CD14-positive monocyte (primary cell): Measurements from ENCODE around the gene GPHA2. TPM values are rescaled to one million over a fixed set of nuclear protein-coding genes. Genes with fewer than 3 reads are reported as not detected.

Experiments
- DNase-seq, 3 donors: peaks; one replicate each; pipeline ENCODE4 v3.0.0-alpha.2; 2011 to 2022
- H2AFZ ChIP-seq: 2 replicates; pipeline ENCODE4 v1.6.0; 2012; ENCODE audit warnings: mild to moderate bottlenecking, low read depth, low read length, inconsistent platforms; ENCODE audit not compliant: insufficient read depth, poor library complexity, severe bottlenecking
- H3K27ac ChIP-seq, 2 donors: 1 replicate in 1 of 2; 2 replicates in 1 of 2; pipeline ENCODE4 v1.5.1; 2012 to 2013; ENCODE audit warnings: low read length in 2 of 2, control low read depth in 1 of 2, inconsistent platforms in 1 of 2, low read depth in 1 of 2, mild to moderate bottlenecking in 1 of 2
- H3K27me3 ChIP-seq, 2 donors: one replicate each; pipeline versions ENCODE4 v1.6.0 to v1.6.1; 2011 to 2013; ENCODE audit warnings: low read length in 2 of 2; ENCODE audit not compliant: control insufficient read depth in 2 of 2, insufficient read depth in 2 of 2
- H3K36me3 ChIP-seq, 2 donors: replicated peaks in 1 of 2; 1 replicate in 1 of 2; 2 replicates in 1 of 2; pipeline versions ENCODE4 v1.5.1 to v1.6.1; 2012 to 2013; ENCODE audit warnings: low read length in 2 of 2, control low read depth in 1 of 2, inconsistent platforms in 1 of 2, mild to moderate bottlenecking in 1 of 2; ENCODE audit not compliant: insufficient read depth in 2 of 2, control insufficient read depth in 1 of 2
- H3K4me1 ChIP-seq, 2 donors: 1 replicate in 1 of 2; 2 replicates in 1 of 2; pipeline versions ENCODE4 v1.5.1 to v1.6.1; 2012 to 2013; ENCODE audit warnings: low read length in 2 of 2, control low read depth in 1 of 2, inconsistent platforms in 1 of 2, mild to moderate bottlenecking in 1 of 2, moderate library complexity in 1 of 2; ENCODE audit not compliant: insufficient read depth in 2 of 2, control insufficient read depth in 1 of 2
- H3K4me2 ChIP-seq: replicated peaks from 2 replicates; pipeline ENCODE3; 2012; ENCODE audit warnings: low read length, moderate library complexity, mild to moderate bottlenecking; ENCODE audit not compliant: poor library complexity, severe bottlenecking; ENCODE audit errors: extremely low read depth
- H3K4me3 ChIP-seq, 3 experiments: fragments of 200-600 bp in 1 of 3; sonication (generic) in 1 of 3; replicated peaks in 1 of 3; 1 replicate in 2 of 3; 2 replicates in 1 of 3; pipeline ENCODE4 v1.5.1; 2011 to 2013; ENCODE audit warnings: low read length in 3 of 3, mild to moderate bottlenecking in 3 of 3, control low read depth in 2 of 3, low read depth in 2 of 3, inconsistent platforms in 1 of 3, moderate library complexity in 1 of 3
- H3K79me2 ChIP-seq: 2 replicates; pipeline ENCODE4 v1.6.0; 2012; ENCODE audit warnings: mild to moderate bottlenecking, control low read depth, inconsistent platforms, low read length, moderate library complexity; ENCODE audit not compliant: insufficient read depth
- H3K9ac ChIP-seq: 2 replicates; pipeline ENCODE4 v1.6.0; 2017; ENCODE audit warnings: low read length, mild to moderate bottlenecking; ENCODE audit not compliant: insufficient read depth, poor library complexity, severe bottlenecking
- H3K9me3 ChIP-seq, 2 donors: replicated peaks in 1 of 2; 1 replicate in 1 of 2; 2 replicates in 1 of 2; pipeline versions ENCODE4 v1.5.1 to v1.6.1; 2012 to 2013; ENCODE audit warnings: low read length in 2 of 2, control low read depth in 1 of 2; ENCODE audit not compliant: control insufficient read depth in 1 of 2, insufficient read depth in 1 of 2
- H4K20me1 ChIP-seq: 2 replicates; pipeline ENCODE4 v1.6.0; 2012; ENCODE audit warnings: mild to moderate bottlenecking, low read length, control low read depth, moderate library complexity; ENCODE audit not compliant: insufficient read depth
- H3K27ac Mint-ChIP-seq, 7 donors: one replicate each; pipeline ENCODE4 v1.8.0; 2020; ENCODE audit warnings: mild to moderate bottlenecking in 7 of 7, mixed read lengths in 7 of 7, moderate library complexity in 6 of 7, inconsistent platforms in 2 of 7
- H3K27me3 Mint-ChIP-seq, 3 donors: one replicate each; pipeline ENCODE4 v1.8.0; 2021 to 2022; ENCODE audit warnings: low read depth in 3 of 3, mild to moderate bottlenecking in 3 of 3, mixed read lengths in 3 of 3, moderate library complexity in 3 of 3, inconsistent platforms in 1 of 3
- H3K36me3 Mint-ChIP-seq, 2 donors: one replicate each; pipeline ENCODE4 v1.8.0; 2020; ENCODE audit warnings: mixed read lengths in 2 of 2, inconsistent platforms in 1 of 2, mild to moderate bottlenecking in 1 of 2
- H3K4me1 Mint-ChIP-seq: one replicate; pipeline ENCODE4 v1.8.0; 2020; ENCODE audit warnings: mild to moderate bottlenecking, mixed read lengths
- H3K4me3 Mint-ChIP-seq, 2 donors: one replicate each; pipeline ENCODE4 v1.8.0; 2020; ENCODE audit warnings: mild to moderate bottlenecking in 2 of 2, mixed read lengths in 2 of 2, moderate library complexity in 1 of 2
- H3K9me3 Mint-ChIP-seq, 7 donors: one replicate each; pipeline ENCODE4 v1.8.0; 2020 to 2022; ENCODE audit warnings: mixed read lengths in 7 of 7, mild to moderate bottlenecking in 6 of 7, moderate library complexity in 6 of 7, inconsistent platforms in 2 of 7
- CTCF ChIP-seq: fragments of 200-600 bp; IDR thresholded peaks from one replicate; pipeline ENCODE4 v1.8.0; 2022; ENCODE audit warnings: antibody characterized with exemption, mild to moderate bottlenecking
- WGBS: methylation state at CpG from one replicate; pipeline ENCODE4 v1.1.5; 2013; ENCODE audit warnings: missing lambda C conversion rate; ENCODE audit not compliant: insufficient coverage; 5-methylcytosine and 5-hydroxymethylcytosine counted together
- intact Hi-C, 2 donors: fragments of 100-400 bp; cut with micrococcal nuclease; formaldehyde crosslinking; loops; one replicate each; pipeline versions ENCODE4 v1.15.0 to v1.15.1; 2023
- polyA plus RNA-seq, 3 donors: library from polyadenylated mRNA; depleted of rRNA in 1 of 3; unstranded in 2 of 3; stranded (reverse) in 1 of 3; fragments of 300-500 nt in 2 of 3; fragments of >200 nt in 1 of 3; fragmentation: Illumina TruSeq in 2 of 3; gene quantifications; 1 replicate in 2 of 3; 2 replicates in 1 of 3; pipeline ENCODE4 v1.2.3, GENCODE V29; 2012 to 2021

The GPHA2 gene
- polyA plus RNA-seq, 3 donors = not detected

GRCh38 chr11:64905516-64906313 lies 30.0 kb downstream of the GPHA2 start:
- 93% methylated on average over 19 of the region's 25 CpGs for WGBS
- Mint-ChIP-seq H3K36me3 (peaks cover 68 to 93% of the 10 kb centered on the region in 2 donors), H3K27me3 (no peaks in the 10 kb centered on the region), H3K27ac (no peak overlapping the region), H3K9me3 (peaks cover 0 to 1% (median 0%) of the 10 kb centered on the region in 7 donors), H3K4me3 (no peak overlapping the region), H3K4me1 (no peaks in the 10 kb centered on the region)
- no peaks in the 10 kb centered on the region for H3K79me2 ChIP-seq
- DNase-seq = no peak
- no peak overlapping the region for H3K4me2 ChIP-seq
- no peaks in the 10 kb centered on the region for H3K9me3 ChIP-seq
- no peak for TF ChIP-seq CTCF
- no peak overlapping the region for H3K4me3 ChIP-seq
- no peaks in the 10 kb centered on the region for H3K27me3 ChIP-seq
- no peak overlapping the region for H3K27ac ChIP-seq
- H3K9ac ChIP-seq = no peak overlapping the region
- H4K20me1 ChIP-seq = no peaks in the 10 kb centered on the region
- H3K4me1 ChIP-seq = no peaks in the 10 kb centered on the region
- intact Hi-C loops = no loop called here
- peaks cover 84 to 92% of the 10 kb centered on the region in 2 donors for H3K36me3 ChIP-seq
- no peak overlapping the region for H2AFZ ChIP-seq

GRCh38 chr11:64903291-64903833 lies 32.3 kb downstream of the GPHA2 start:
- Mint-ChIP-seq H3K36me3 (peaks cover 69 to 91% of the 10 kb centered on the region in 2 donors), H3K4me1 (no peaks in the 10 kb centered on the region), H3K9me3 (peaks cover 0 to 1% (median 0%) of the 10 kb centered on the region in 7 donors), H3K27ac (no peak overlapping the region), H3K27me3 (no peaks in the 10 kb centered on the region), H3K4me3 (no peak overlapping the region)
- TF ChIP-seq CTCF = no peak
- no peaks in the 10 kb centered on the region for H3K9me3 ChIP-seq
- no peak overlapping the region for H3K4me3 ChIP-seq
- intact Hi-C loops = no loop called here
- no peaks in the 10 kb centered on the region for H3K27me3 ChIP-seq
- no peak for DNase-seq
- H3K27ac ChIP-seq = no peak overlapping the region
- no peak overlapping the region for H3K9ac ChIP-seq
- no peaks in the 10 kb centered on the region for H4K20me1 ChIP-seq
- no peak overlapping the region for H2AFZ ChIP-seq
- WGBS = 97% methylated on average over 22 of the region's 23 CpGs
- peaks cover 79 to 92% of the 10 kb centered on the region in 2 donors for H3K36me3 ChIP-seq
- no peaks in the 10 kb centered on the region for H3K79me2 ChIP-seq
- H3K4me2 ChIP-seq = no peak overlapping the region
- H3K4me1 ChIP-seq = no peaks in the 10 kb centered on the region
